GOT3 (cell line): ENCODE data around the gene CORO7.
A peak's percentile ranks its signal among the peaks of the same experiment; 100 is the strongest.

Source experiments
- DNase-seq: peaks from one replicate; lab custom pipeline; 2025; ENCODE audit warnings: mixed read lengths; lab: John Stamatoyannopoulos, UW

Gene CORO7

GRCh38 chr16:4416200-4417032 is at the start of gene CORO7:
CORO7 (minus strand) TSS chr16:4416596; CDS start chr16:4416518, 78 bp downstream.
- peak; percentile 70 for DNase-seq

DNA sequence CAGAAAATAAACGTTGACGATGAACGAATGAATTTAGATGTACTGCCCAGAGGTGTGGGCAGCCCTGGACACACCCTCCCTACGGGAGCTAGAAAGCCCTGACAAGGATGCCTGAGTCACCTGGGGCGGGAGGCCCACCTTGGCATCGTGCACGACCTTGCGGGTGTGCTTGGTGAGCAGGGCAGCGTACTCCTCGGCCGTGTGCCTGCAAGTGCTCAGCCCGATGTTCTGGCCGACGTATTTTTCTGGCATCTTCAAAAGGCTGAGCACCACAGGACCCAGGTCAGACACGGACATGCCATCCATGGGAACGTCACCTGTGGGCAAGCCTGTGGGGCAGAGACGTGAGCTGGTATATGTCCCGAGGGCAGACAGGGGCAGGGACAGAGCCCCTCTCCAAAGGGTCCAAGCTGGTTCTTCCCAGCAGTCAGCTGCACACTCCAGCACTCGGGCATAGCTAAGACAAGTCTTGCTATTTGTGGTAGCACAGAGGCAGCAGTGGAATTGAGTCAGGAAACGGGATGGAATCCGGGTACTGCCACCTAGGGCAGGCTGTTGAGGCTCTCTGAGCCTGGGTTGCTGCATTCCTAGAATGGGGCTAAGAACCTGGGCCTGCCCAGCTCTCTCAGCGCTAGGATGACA is 47.2 kb upstream of the CORO7 start:
- no peak for DNase-seq

DNA sequence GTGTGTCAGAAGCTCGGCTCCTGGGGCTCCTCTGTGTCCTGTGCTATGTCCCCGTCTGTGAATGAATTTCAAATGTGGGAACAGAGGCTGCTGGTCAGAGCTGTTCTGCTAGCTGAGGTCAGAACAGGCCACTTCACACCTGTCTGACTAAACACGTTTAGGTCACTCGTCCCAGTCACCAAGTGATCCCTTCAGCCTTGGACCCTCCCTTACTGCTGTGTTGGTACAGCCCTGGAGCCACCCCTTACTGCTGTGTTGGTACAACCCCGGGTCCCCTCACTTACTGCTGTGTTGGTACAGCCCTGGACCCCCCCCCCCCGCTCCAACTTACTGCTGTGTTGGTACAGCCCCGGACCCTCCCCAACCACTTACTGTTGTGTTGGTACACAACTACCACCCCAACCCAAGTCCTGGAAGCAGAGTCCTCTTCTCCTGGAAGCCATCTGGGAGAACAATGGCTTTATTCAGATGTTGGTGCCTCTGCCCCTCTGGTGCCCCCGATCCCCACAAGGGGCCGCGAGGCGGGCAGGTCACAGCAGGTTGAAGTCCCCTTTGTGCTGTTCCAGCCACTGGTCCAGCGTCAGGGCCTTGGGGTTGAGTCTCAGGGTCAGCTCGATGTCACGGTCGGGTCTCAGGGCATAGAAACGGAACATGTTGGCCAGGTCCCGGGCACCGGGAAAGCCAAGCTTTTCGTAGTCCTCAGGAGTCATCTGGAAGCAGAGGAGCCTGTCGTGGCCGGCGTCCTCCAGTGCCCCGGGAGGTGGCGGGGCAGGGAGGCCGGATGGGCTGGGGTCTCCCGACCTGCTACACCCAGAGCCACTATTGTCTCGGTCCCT is 45.1 kb upstream of the CORO7 start:
- DNase-seq, result no peak

DNA sequence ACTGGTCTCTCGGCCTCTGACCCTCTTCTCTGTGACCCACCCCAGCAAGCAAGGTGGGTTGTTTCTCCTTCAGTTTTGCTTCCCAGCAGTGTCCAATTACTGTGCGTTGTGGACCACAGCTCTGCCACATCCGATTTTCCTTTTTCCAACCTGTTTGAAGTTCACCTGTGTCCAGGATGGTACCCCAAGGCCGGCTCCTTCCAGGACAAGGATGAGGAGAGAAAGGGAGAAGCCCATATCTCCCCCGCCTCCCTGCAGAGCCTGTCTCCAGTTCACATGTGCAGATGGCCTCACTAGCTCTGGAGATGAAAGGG is 44.5 kb upstream of the CORO7 start:
- no peak for DNase-seq

GRCh38 chr16:4455951-4456350 is 39.6 kb upstream of the CORO7 start:
- no peak for DNase-seq

DNA sequence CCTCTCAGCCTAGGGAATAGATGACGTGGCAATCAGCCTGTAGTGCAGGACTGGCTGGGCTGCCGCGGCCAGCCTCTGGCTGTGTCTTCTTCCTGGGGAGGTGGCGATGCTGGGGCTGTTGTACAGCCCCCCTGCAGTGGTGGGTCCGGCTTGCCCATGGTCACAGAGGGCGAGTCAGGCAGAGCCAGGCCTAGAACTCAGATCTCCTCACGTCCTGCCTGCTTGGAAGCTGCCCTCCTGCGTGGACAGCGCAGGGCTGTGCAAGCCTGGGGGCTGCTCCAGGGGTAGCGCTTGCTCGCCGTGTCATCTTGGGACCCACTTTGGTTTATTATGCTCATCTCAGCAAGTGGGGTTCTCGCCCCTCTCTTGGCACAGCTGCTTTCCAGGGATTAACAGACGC is 38.7 kb upstream of the CORO7 start:
- no peak for DNase-seq

- DNase-seq, result no peak
These were observed 38.2 kb upstream of the CORO7 start for GRCh38 chr16:4454623-4455022.

GRCh38 chr16:4452674-4453073 is 36.3 kb upstream of the CORO7 start:
- DNase-seq, result no peak

GRCh38 chr16:4450931-4451519 is 34.6 kb upstream of the CORO7 start:
- no peak for DNase-seq

DNA sequence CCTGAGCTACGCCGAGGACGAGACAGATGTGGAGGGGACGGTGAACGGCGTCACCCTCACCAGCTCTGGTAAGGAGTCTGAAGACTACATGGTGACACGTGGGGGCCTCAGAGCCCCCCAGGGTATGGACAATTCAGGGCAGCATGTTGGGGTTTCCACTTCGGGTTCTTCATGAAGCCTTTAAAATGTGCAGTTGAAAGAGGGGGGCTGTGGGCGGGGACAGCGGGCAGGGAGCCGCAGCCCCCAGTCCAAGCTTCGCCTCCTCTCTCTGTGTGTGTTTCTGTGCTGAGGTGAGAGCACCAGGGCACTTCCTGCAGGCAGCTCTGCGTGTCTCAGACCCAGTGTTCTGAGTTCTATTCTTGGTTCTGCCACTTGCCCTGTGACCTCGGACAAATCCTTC is 34.0 kb upstream of the CORO7 start:
- no peak for DNase-seq

GRCh38 chr16:4443986-4444385 is 27.6 kb upstream of the CORO7 start:
- DNase-seq, result no peak

DNA sequence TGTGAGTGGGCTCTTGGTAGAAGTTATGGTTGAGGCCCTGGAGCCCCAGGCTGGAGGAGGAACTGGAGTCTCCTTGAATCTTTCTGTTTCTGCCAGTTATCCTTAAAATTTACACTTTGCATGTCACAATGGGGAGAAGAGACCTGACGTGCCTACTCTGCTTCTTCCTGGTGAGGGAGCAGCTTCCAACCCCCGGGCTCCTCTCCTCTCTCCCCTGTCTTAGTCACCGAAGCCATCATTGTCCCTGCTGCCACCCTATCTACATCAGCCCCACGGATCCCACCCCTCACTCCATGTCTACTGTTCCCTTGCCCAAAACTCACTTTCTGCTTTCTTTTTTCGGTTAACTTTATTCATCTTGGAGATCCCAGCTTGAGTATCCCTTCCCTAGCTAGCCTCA is 26.9 kb upstream of the CORO7 start:
- DNase-seq, result no peak

DNA sequence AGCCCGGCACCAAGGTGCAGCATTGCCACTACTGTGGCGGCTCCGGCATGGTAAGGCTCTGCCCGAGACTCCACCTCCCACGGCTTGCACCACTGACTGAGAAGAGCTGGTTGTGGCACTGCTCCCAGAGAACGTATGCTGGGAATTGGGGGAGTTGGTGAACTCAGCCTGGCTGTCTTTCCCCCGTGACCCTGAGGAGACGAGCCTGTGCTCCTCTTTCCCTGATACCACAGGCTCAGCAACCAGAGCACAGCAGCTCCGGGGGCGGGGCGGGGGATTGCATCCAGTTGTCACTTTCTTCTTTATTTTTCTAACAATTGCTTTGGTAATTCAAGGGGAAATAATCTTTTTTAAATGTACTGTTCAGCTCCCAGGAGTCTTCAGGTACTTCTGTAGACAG is 26.0 kb upstream of the CORO7 start:
- DNase-seq, result no peak

DNA sequence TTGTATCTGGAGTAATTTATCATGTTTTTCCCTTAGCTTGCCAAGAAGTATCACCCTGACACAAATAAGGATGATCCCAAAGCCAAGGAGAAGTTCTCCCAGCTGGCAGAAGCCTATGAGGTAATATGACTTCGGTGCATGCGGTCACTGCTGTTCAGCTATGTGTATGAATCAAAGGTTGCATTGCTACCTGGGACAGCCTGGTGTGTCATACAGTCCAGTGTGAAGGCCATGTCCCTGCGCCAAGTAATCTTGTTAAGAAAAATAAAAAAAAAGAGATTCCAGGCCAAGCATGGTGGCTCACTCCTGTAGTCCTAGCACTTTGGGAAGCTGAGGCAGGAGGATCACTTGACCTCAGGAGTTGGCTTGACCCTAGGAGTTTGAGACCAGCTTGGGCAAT is 21.0 kb upstream of the CORO7 start:
- DNase-seq, result no peak

DNA sequence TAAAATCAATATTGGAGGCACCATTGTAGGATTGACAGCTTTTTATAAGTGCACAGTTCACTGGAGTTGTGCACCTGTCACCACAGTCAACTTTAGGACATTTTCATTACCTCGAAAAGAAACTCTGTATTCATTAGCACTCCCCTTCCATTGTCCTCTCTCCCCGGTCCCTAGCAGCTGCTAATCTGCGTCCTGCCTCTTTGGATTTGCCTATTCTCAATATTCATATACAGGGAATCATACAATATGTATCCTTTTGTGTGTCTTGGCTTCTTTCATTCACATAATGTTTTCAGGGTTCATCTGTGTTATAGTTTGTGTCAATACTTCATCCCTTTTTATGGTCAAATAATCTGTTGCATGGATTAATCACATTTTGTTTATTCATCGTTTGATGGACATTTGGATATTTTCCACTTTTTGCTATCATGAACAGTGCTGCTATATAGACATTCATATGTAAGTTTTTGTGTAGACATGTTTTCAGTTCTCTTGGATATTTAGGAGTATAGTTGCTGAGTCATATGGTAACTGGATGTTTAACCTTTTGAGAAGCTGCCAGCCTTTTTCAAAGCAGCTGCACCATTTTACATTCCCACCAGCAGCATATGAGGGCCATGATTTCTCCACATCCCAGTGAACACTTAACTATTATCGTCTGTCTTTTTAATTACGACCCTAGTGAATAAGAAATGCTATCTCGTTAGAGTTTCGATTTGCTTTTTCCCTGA is 19.1 kb upstream of the CORO7 start:
- no peak for DNase-seq

DNA sequence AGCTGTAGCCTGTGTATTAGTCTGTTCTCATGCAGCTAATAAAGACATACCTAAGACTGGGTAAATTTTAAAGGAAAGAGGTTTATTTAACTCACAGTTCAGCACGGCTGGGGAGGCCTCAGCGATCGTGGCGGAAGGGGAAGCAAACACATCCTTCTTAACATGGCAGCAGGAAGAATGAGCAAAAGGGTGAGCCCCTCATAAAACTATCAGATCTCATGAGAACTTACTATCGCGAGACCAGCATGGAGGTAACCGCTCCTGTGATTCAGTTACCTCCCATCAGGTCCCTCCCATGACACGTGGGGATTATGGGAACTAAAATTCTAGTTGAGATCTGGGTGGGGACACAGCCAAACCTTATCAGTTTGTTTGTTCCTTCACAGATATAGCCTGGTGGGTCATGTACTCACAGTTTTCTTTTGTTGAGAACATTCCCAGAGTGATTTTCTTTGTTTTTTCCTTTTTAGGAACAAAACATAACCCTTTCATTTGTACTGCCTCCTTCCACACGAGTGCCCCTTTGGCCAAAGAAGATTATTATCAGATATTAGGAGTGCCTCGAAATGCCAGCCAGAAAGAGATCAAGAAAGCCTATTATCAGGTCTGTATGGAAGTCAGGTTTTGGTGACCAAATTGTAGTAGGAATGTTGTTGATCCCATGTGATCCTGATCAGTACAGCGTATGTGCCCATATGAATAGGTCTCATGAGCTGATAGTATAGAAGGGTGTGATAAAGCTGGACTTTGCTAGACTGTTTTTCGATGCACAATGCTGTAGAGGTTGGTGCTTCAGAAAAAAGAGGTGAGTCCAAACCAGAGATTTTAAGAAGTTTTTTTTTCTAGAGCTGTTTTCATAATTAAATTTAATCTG is 17.8 kb upstream of the CORO7 start:
- DNase-seq, result no peak

DNA sequence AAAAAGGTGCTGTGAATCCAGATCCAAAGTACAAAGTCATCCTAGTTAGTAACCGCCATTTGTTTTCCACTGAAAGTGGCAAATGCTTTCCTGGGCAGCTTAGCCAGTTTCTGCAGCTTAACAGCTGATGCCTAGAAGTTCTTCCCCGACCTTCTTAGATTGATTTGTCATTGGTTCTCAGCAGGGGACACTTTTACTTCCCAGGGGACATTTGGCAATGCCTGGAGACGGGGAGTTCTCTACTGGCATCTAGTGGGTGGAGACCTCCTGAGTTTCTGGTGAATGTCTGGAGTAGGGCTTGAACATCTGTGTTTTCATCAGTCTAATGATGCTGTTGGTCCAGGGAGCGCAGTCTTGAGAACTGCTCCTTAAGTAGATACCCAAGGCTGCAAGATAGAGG is 16.8 kb upstream of the CORO7 start:
- no peak for DNase-seq

DNA sequence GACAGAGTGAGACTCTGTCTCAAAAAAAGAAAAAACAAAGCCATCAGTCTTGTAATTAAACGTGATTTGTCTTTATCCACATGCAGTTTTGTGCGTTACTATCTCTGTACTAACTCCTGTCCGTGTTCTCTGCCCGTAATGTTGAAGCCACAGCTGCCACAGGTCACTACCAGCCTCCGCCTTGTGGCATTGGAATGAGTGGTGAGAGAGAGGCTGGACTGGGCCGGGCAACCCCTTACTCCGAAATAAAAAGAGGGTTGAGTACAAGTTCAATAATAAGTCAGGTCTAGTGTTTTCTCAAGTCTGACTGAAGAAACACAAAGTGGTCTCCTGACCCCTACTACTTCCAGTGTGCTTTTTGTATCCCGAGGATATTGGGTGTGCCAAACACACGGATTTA is 14.6 kb upstream of the CORO7 start:
- DNase-seq, result no peak

- no peak for DNase-seq
These were observed 12.1 kb upstream of the CORO7 start for GRCh38 chr16:4428500-4428899.

DNA sequence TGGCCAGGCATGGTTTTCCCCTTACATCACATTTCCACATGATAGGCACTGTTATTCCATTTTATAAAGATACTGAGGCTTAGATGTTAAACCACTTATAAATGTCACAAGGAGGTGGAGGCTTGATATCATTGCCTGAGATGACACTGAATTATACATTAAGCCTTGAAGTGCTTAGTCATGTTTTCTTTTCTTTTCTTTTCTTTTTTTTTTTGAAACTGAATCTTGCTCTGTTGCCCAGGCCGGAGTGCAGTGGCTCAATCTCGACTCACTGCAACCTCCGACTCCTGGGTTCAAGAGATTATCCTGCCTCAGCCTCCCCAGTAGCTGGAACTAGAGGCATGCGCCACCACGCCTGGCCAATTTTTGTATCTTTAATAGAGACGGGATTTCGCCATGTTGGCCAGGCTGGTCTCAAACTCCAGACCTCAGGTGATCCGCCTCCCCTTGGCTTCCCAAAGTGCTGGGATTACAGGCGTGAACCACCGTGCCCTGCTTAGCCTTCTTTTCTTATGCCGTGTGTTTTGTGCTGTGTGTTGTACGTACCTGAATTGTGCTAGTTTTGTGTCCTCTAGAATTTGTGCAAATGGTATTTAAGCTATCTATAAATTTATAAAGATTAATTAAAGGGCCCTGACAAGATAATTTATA is 10.5 kb upstream of the CORO7 start:
- no peak for DNase-seq
